DMS153 (cell line): ENCODE measurements around the gene TSPAN3.

Experiments
- DNase-seq: peaks from one replicate; lab custom pipeline; 2025; lab: John Stamatoyannopoulos, UW

Gene TSPAN3

GRCh38 chr15:77009176-77009575 lies 61.7 kb downstream of the TSPAN3 start:
- DNase-seq, result no peak

GRCh38 chr15:77004189-77004588 lies 66.7 kb downstream of the TSPAN3 start:
- no peak for DNase-seq

GRCh38 chr15:77002954-77003912 lies 67.7 kb downstream of the TSPAN3 start:
- DNase-seq, result no peak

- no peak for DNase-seq
Measured at GRCh38 chr15:77002436-77002835, 68.5 kb downstream of the TSPAN3 start.

GRCh38 chr15:77001966-77002365 lies 68.9 kb downstream of the TSPAN3 start:
- DNase-seq, result no peak

GRCh38 chr15:77001351-77001750 lies 69.6 kb downstream of the TSPAN3 start:
- no peak for DNase-seq

GRCh38 chr15:76999996-77000395 lies 70.9 kb downstream of the TSPAN3 start:
- DNase-seq, result no peak

GRCh38 chr15:76998663-76999285 lies 72.1 kb downstream of the TSPAN3 start:
- DNase-seq, result no peak

- no peak for DNase-seq
Measured at GRCh38 chr15:76996526-76997401, 74.1 kb downstream of the TSPAN3 start.

GRCh38 chr15:76996076-76996525 lies 74.8 kb downstream of the TSPAN3 start:
- no peak for DNase-seq

- no peak for DNase-seq
Measured at GRCh38 chr15:76994971-76995945, 75.7 kb downstream of the TSPAN3 start, which contains the start of gene PSTPIP1. Gene PSTPIP1, plus strand, starts transcription at chr15:76995126. Its CDS starts 448 bp downstream, at chr15:76995574.

GRCh38 chr15:76994496-76994895 lies 76.4 kb downstream of the TSPAN3 start:
- DNase-seq, result no peak

GRCh38 chr15:76994001-76994400 lies 76.9 kb downstream of the TSPAN3 start:
- no peak for DNase-seq

- DNase-seq, result no peak
Measured at GRCh38 chr15:76993114-76993725, 77.7 kb downstream of the TSPAN3 start.

- DNase-seq, result no peak
Measured at GRCh38 chr15:76991741-76992645, 78.9 kb downstream of the TSPAN3 start.
